Astrocyte (in vitro differentiated cells and primary cell): ENCODE data around the gene KL.

Experiments
- CTCF ChIP-seq: IDR thresholded peaks from 2 replicates; pipeline ENCODE4 v1.5.1; 2011; ENCODE audit warnings: low read depth, mild to moderate bottlenecking, inconsistent platforms, low read length, moderate library complexity; ENCODE audit not compliant: insufficient read depth
- EZH2 ChIP-seq: IDR thresholded peaks from 2 replicates; pipeline ENCODE4 v1.6.1; 2012; ENCODE audit warnings: mild to moderate bottlenecking, low read length, inconsistent platforms; ENCODE audit not compliant: insufficient read depth

GRCh38 chr13:32989290-32989667, 26.9 kb upstream of the KL start:
- TF ChIP-seq CTCF: no peak
- no peak for TF ChIP-seq EZH2
